ENCODE data around the gene GALNS.

Gene GALNS

GRCh38 chr16:88803264-88803987 is 53.3 kb downstream of the GALNS start, which contains the start of gene CDT1:
TSS of gene CDT1 (plus strand) at chr16:88803789. CDS start at chr16:88803832, 43 bp downstream.
- Histone ChIP-seq H3K9me3 (ENCODE audit: control insufficient read depth, insufficient read depth, low read length) (no peaks in the 10 kb centered on the region), H3K4me1 (ENCODE audit: control insufficient read depth, insufficient read depth, low read length) (no peaks in the 10 kb centered on the region; the same call in 1 of the 2 replicates), H3K36me3 (ENCODE audit: control insufficient read depth, insufficient read depth, low read length) (peaks cover 38% of the 10 kb centered on the region), H3K27ac (ENCODE audit: low read length) (no peak within 1 kb of the TSS), H3K4me3 (ENCODE audit: low read length) (peak within 1 kb of the TSS; percentile 88), H3K27me3 (ENCODE audit: control insufficient read depth, insufficient read depth, low read length) (no peaks in the 10 kb centered on the region)
- DNase-seq (ENCODE audit: low read depth, low spot score), result no peak
- WGBS (ENCODE audit: insufficient coverage, insufficient read length), result no CpG with 5 or more reads among the region's 98 CpGs

- no peaks in the 10 kb centered on the region for H3K9me3 ChIP-seq (ENCODE audit: control insufficient read depth, insufficient read depth, low read length)
- no peak for DNase-seq (ENCODE audit: low read depth, low spot score)
- no peaks in the 10 kb centered on the region for H3K27me3 ChIP-seq (ENCODE audit: control insufficient read depth, insufficient read depth, low read length)
- peaks cover 7% of the 10 kb centered on the region for H3K36me3 ChIP-seq (ENCODE audit: control insufficient read depth, insufficient read depth, low read length)
- H3K4me1 ChIP-seq (ENCODE audit: control insufficient read depth, insufficient read depth, low read length), result no peaks in the 10 kb centered on the region; the same call in 1 of the 2 replicates
- no peak overlapping the region for H3K27ac ChIP-seq (ENCODE audit: low read length)
- WGBS (ENCODE audit: insufficient coverage, insufficient read length), result no CpG with 5 or more reads among the region's 6 CpGs
- no peak overlapping the region for H3K4me3 ChIP-seq (ENCODE audit: low read length)
Measured at GRCh38 chr16:88800277-88800592, 56.5 kb downstream of the GALNS start.

DNA sequence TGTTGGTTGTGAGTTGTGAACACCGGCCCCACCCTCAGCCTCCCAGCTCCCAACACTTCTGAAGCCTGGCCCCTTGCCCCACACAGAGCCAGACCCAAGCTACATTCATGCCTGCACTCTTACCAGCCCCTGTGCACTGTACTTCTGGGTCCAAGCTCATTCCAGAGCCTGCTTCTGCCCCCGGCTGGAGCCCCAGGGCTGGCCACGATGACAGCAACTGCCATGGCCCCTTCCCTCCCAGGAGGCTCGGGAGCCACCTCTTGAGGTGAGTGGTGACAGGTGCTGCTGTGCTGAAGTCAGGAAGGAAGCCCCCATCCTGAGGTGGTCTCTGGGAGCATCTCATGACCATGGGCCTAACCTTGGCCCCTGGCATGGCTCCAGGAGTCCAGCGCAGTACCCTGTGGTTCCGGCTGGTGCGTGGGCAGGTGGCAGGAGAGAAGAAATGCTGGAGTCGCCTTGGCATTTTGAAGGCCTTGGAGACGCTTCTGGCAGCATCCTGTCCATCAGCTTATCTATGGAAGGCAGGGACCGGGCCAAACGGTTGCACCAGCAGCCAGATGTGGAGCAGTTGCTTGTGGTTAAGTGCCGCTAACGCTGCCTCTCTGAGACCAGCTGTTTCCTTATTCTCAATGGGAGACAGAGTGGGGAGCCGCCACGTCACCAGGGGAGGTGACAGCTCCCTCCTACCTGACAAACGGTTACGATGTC is 57.0 kb downstream of the GALNS start:
- no peak overlapping the region for H3K4me3 ChIP-seq (ENCODE audit: low read length)
- H3K4me1 ChIP-seq (ENCODE audit: control insufficient read depth, insufficient read depth, low read length), result no peaks in the 10 kb centered on the region; the same call in 1 of the 2 replicates
- H3K27me3 ChIP-seq (ENCODE audit: control insufficient read depth, insufficient read depth, low read length), result no peaks in the 10 kb centered on the region
- no peaks in the 10 kb centered on the region for H3K9me3 ChIP-seq (ENCODE audit: control insufficient read depth, insufficient read depth, low read length)
- H3K36me3 ChIP-seq (ENCODE audit: control insufficient read depth, insufficient read depth, low read length), result peaks cover 2% of the 10 kb centered on the region
- H3K27ac ChIP-seq (ENCODE audit: low read length), result no peak overlapping the region
- DNase-seq (ENCODE audit: low read depth, low spot score), result no peak
- WGBS (ENCODE audit: insufficient coverage, insufficient read length), result no CpG with 5 or more reads among the region's 17 CpGs

GRCh38 chr16:88798772-88799455 is 57.8 kb downstream of the GALNS start:
- Histone ChIP-seq H3K27ac (ENCODE audit: low read length) (no peak overlapping the region), H3K4me1 (ENCODE audit: control insufficient read depth, insufficient read depth, low read length) (no peaks in the 10 kb centered on the region), H3K4me3 (ENCODE audit: low read length) (no peak overlapping the region), H3K36me3 (ENCODE audit: control insufficient read depth, insufficient read depth, low read length) (no peaks in the 10 kb centered on the region), H3K9me3 (ENCODE audit: control insufficient read depth, insufficient read depth, low read length) (no peaks in the 10 kb centered on the region), H3K27me3 (ENCODE audit: control insufficient read depth, insufficient read depth, low read length) (no peaks in the 10 kb centered on the region)
- DNase-seq (ENCODE audit: low read depth, low spot score), result no peak

- no peaks in the 10 kb centered on the region for H3K27me3 ChIP-seq (ENCODE audit: control insufficient read depth, insufficient read depth, low read length)
- WGBS (ENCODE audit: insufficient coverage, insufficient read length), result 100% methylated on average over 2 of the region's 4 CpGs
- no peaks in the 10 kb centered on the region for H3K9me3 ChIP-seq (ENCODE audit: control insufficient read depth, insufficient read depth, low read length)
- no peaks in the 10 kb centered on the region for H3K36me3 ChIP-seq (ENCODE audit: control insufficient read depth, insufficient read depth, low read length)
- no peak for DNase-seq (ENCODE audit: low read depth, low spot score)
- H3K4me1 ChIP-seq (ENCODE audit: control insufficient read depth, insufficient read depth, low read length), result peaks cover 1% of the 10 kb centered on the region; the same call in 1 of the 2 replicates
- no peak overlapping the region for H3K27ac ChIP-seq (ENCODE audit: low read length)
- no peak overlapping the region for H3K4me3 ChIP-seq (ENCODE audit: low read length)
Measured at GRCh38 chr16:88798073-88798472, 58.7 kb downstream of the GALNS start.

GRCh38 chr16:88796278-88796677 is 60.5 kb downstream of the GALNS start:
- Histone ChIP-seq H3K27ac (ENCODE audit: low read length) (no peak overlapping the region), H3K36me3 (ENCODE audit: control insufficient read depth, insufficient read depth, low read length) (no peaks in the 10 kb centered on the region), H3K9me3 (ENCODE audit: control insufficient read depth, insufficient read depth, low read length) (no peaks in the 10 kb centered on the region), H3K27me3 (ENCODE audit: control insufficient read depth, insufficient read depth, low read length) (no peaks in the 10 kb centered on the region), H3K4me3 (ENCODE audit: low read length) (no peak overlapping the region), H3K4me1 (ENCODE audit: control insufficient read depth, insufficient read depth, low read length) (peaks cover 4% of the 10 kb centered on the region; the same call in 1 of the 2 replicates)
- WGBS (ENCODE audit: insufficient coverage, insufficient read length), result no CpG with 5 or more reads among the region's 4 CpGs
- DNase-seq (ENCODE audit: low read depth, low spot score), result no peak

- H3K27me3 ChIP-seq (ENCODE audit: control insufficient read depth, insufficient read depth, low read length), result no peaks in the 10 kb centered on the region
- H3K4me1 ChIP-seq (ENCODE audit: control insufficient read depth, insufficient read depth, low read length), result peaks cover 7% of the 10 kb centered on the region
- no CpG with 5 or more reads among the region's 35 CpGs for WGBS (ENCODE audit: insufficient coverage, insufficient read length)
- no peak for DNase-seq (ENCODE audit: low read depth, low spot score)
- no peak overlapping the region for H3K27ac ChIP-seq (ENCODE audit: low read length)
- H3K9me3 ChIP-seq (ENCODE audit: control insufficient read depth, insufficient read depth, low read length), result no peaks in the 10 kb centered on the region
- no peak overlapping the region for H3K4me3 ChIP-seq (ENCODE audit: low read length)
- no peaks in the 10 kb centered on the region for H3K36me3 ChIP-seq (ENCODE audit: control insufficient read depth, insufficient read depth, low read length)
Measured at GRCh38 chr16:88793251-88793954, 63.3 kb downstream of the GALNS start.

- Histone ChIP-seq H3K4me3 (ENCODE audit: low read length) (no peak overlapping the region), H3K9me3 (ENCODE audit: control insufficient read depth, insufficient read depth, low read length) (no peaks in the 10 kb centered on the region), H3K36me3 (ENCODE audit: control insufficient read depth, insufficient read depth, low read length) (no peaks in the 10 kb centered on the region), H3K27ac (ENCODE audit: low read length) (no peak overlapping the region), H3K27me3 (ENCODE audit: control insufficient read depth, insufficient read depth, low read length) (no peaks in the 10 kb centered on the region), H3K4me1 (ENCODE audit: control insufficient read depth, insufficient read depth, low read length) (peaks cover 7% of the 10 kb centered on the region)
- WGBS (ENCODE audit: insufficient coverage, insufficient read length), result no CpG with 5 or more reads among the region's 12 CpGs
- DNase-seq (ENCODE audit: low read depth, low spot score), result no peak
Measured at GRCh38 chr16:88792668-88793250, 64.0 kb downstream of the GALNS start.

DNA sequence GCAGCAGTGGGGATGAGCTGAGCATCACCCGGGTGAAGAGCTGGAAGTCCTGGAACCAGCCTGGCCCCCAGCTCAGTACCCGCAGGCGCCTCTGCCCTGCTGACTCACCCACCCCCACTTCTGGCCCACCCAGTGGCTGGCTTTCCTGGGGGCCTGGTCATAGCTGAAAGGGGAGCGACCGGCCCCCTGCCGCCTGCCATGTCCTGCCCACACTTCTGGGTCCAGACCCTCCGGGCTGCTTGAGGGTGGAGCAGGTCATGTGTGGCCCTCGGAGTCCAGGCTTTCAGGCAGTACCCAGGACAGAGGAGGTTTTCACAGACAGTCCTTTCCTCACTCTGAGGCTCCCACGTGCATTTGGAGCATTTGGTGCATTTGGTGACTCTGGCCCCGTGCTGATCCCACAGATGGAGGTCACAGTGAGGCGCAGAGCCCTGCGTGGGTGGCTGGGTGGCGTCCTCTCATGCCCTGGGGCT is 64.6 kb downstream of the GALNS start:
- Histone ChIP-seq H3K27ac (ENCODE audit: low read length) (no peak overlapping the region), H3K4me3 (ENCODE audit: low read length) (no peak overlapping the region), H3K9me3 (ENCODE audit: control insufficient read depth, insufficient read depth, low read length) (no peaks in the 10 kb centered on the region), H3K4me1 (ENCODE audit: control insufficient read depth, insufficient read depth, low read length) (peaks cover 7% of the 10 kb centered on the region), H3K36me3 (ENCODE audit: control insufficient read depth, insufficient read depth, low read length) (no peaks in the 10 kb centered on the region), H3K27me3 (ENCODE audit: control insufficient read depth, insufficient read depth, low read length) (no peaks in the 10 kb centered on the region)
- DNase-seq (ENCODE audit: low read depth, low spot score), result no peak
- WGBS (ENCODE audit: insufficient coverage, insufficient read length), result no CpG with 5 or more reads among the region's 13 CpGs

Measured in iPS DF 6.9 (cell line).